GM21825 (cell line): ENCODE data around the gene SLC46A3.
A peak's percentile ranks its signal among the peaks of the same experiment; 100 is the strongest.
"Not testable (repeated sequence)": the region's sequence is repeated elsewhere in the genome, so short reads cannot be mapped to it uniquely, and the experiment has no call there.

ENCODE experiments used
- ATAC-seq: cut with Tn5 transposase; IDR thresholded peaks from one replicate; pipeline ENCODE4 v1.9.1; 2021; ENCODE audit warnings: mild to moderate bottlenecking, moderate library complexity; ENCODE audit not compliant: unreplicated experiment

Gene SLC46A3

GRCh38 chr13:28734906-28735305 lies 16.1 kb upstream of the SLC46A3 start:
- no peak for ATAC-seq

- ATAC-seq: no peak
Measured at GRCh38 chr13:28730762-28731161, 12.0 kb upstream of the SLC46A3 start.

- no peak for ATAC-seq
Measured at GRCh38 chr13:28729541-28729940, 10.8 kb upstream of the SLC46A3 start.

GRCh38 chr13:28728642-28729041 lies 9.9 kb upstream of the SLC46A3 start:
- ATAC-seq: no peak

DNA sequence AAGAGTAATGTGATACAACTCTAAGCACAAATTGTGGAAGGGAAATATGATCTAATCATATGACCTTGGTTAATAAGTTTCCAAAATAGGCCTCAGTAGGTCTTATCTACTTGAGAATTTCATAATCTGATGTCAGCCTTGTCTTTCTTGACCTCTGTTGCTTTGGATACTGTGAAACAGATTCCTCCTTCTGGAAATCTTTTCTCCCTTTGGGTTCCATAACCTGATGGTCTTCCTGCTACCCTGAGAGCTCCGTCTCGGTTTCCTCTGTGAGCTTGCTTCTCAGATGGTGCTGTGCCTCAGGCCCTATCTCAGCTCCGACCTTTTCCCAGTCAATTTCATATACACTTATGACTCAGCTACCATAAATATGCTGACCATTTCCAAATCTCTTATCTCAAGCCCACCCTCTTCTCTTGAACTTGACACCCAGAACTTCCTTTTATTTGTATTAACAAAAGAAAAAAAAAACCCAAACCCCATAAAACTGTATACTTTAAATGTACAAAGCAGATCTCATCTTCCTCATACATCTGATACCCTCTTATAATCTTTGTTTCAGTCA lies 6.4 kb upstream of the SLC46A3 start:
- no peak for ATAC-seq

- ATAC-seq: no peak
Measured at GRCh38 chr13:28723806-28724205, 5.0 kb upstream of the SLC46A3 start.

GRCh38 chr13:28719227-28720055 lies 671 bp upstream of the SLC46A3 start:
- ATAC-seq: no peak

GRCh38 chr13:28718196-28718542 lies 601 bp downstream of the SLC46A3 start:
- no peak for ATAC-seq

GRCh38 chr13:28717170-28717569 lies 1.6 kb downstream of the SLC46A3 start:
- ATAC-seq: no peak

DNA sequence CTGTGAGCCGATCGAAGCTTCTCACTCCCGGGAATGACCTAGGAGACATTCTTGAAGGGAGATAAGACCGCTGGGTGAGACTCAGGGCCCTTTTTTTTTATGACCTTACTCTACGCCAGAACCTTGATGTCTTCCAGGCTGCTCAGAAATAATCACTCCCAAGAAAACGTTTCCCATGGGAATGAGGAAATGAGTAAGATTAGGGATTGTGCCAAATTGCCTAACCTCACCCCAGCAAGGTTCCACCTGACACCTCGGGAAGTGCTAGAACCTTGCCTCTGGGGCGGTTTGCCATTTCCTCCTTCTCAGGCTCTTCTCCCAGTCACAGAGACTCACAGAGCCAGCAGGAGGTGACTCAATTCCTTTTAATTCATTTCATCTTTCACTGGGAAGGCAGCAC lies 2.3 kb downstream of the SLC46A3 start:
- no peak for ATAC-seq

GRCh38 chr13:28714651-28715050 lies 4.1 kb downstream of the SLC46A3 start:
- no peak for ATAC-seq

GRCh38 chr13:28710161-28710560 lies 8.6 kb downstream of the SLC46A3 start:
- ATAC-seq: no peak

DNA sequence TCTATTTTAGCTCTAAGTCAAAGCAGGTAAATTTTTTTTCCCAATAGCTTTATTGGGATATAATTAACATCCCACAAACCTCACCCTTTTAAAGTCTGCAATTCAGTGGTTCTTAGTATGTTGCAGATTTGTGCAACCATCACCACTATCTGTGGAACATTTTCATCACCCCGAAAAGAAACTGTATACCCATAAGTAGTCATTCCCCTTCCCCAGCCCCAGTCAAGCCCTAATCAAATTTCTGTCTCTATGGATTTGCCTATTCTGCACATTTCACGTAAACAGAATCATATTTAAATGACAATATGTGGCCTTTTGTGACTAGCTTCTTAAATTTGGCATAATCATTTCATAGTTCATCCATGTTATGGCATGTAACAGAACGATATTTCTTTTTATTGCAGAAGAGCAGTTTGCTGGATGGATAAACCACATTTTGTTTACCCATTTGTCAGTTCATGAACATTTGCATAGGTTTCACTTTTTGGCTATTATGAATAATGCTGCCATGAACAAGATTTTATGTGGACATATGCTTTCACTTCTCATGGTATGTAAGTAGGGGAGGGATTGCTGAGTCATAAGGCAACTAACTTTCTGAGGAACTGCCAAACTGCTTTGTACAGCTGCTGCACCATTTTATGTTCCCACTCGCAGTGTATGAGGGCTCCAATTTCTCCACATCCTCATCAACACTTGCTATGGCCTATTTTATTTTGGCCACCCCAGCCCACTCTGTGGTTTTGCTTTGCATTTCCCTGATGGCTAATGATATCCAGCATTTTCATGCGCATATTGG lies 10.9 kb downstream of the SLC46A3 start:
- peak; percentile 98 for ATAC-seq

- no peak for ATAC-seq
Measured at GRCh38 chr13:28705461-28706083, 13.2 kb downstream of the SLC46A3 start.

DNA sequence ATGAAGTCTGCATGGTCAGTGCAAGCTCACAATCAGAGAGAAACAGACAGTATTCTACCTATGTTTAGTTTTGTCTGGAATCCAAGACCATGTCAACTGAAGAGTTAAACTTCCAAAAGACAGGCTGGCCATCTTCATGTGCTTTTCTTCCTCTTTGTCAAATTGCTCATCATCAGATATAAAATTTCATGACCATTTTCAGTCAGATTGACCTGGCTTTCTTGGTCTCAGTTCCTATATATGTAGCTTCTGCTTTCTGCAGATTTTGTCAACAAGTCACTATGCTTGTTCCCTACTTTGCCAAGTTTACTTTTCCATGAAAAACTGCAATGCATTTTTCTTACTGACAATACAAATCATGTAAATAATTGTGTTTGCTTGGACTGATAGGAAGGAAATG lies 13.9 kb downstream of the SLC46A3 start:
- ATAC-seq: no peak

GRCh38 chr13:28704282-28704681 lies 14.5 kb downstream of the SLC46A3 start:
- ATAC-seq: no peak

GRCh38 chr13:28699246-28699645 lies 19.5 kb downstream of the SLC46A3 start:
- no peak for ATAC-seq

DNA sequence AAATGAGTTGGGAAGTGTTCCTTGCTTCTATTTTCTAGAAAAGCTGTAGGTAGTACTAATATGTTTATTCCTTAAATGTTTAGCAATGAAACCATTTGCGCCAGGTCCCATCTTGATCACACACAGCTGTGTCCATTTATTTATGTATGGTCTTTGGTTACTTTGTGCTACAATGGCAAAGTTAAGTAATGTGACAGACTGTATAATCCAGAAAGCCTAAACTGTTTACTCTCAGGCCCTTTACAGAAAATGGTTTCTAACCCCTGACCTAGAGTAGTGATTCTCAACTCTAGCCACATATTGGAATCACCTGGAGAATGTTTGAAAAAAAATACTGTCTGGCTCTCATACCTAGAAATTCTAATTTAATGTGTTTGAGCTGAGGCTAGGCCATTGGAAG lies 21.3 kb downstream of the SLC46A3 start:
- no peak for ATAC-seq

DNA sequence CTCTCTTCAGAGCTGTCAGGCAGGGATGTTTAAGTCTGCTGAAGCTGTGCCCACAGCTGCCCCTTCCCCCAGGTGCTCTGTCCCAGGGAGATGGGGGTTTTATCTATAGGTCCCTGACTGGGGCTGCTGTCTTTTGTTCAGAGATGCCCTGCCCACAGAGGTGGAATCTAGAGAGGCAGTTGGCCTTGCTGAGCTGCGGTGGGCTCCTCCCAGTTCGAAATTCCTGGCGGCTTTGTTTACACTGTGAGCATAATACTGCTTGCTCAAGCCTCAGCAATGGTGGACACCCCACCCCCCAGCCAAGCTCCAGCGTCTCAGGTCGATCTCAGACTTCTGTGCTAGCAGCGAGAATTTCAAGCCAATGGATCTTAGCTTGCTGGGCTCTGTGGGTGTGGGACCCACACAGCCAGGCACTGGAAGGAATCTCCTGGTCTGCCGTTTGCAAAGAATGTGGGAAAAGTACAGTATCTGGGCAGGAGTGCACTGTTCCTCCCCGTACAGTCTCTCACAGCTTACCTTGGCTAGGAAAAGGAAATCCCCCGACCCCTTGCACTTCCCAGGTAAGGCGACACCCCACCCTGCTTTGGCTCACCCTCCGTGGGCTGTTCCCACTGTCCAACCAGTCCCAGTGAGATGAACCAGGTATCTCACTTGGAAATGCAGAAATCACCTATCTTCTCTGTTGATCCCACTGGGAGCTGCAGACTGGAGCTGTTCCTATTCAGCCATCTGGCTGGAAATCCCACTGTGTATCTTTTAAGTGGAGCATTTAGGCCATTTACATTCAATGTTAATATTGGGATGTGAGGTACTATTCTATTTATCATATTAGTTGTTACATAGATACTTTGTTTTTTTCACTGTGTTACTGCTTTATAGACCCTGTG lies 24.9 kb downstream of the SLC46A3 start:
- not testable (repeated sequence) for ATAC-seq

- no peak for ATAC-seq
Measured at GRCh38 chr13:28685892-28686291, 32.9 kb downstream of the SLC46A3 start.
